H1 (cell line): Measurements from ENCODE around the gene IL1A. TPM values are rescaled to one million over a fixed set of nuclear protein-coding genes. Genes with fewer than 3 reads are reported as not detected.

Source experiments
- CTCF ChIA-PET: fragments of 300-600 bp; sonication (Branson Sonifier 250); formaldehyde crosslinking; loops from one replicate; lab custom pipeline; 2021; ENCODE audit not compliant: partially characterized antibody; lab: Charles Lee
- POLR2A ChIA-PET: fragments of 300-600 bp; sonication (Branson Sonifier 250); formaldehyde crosslinking; loops from one replicate; lab custom pipeline; 2021; ENCODE audit warnings: inconsistent platforms; ENCODE audit not compliant: partially characterized antibody; lab: Charles Lee
- DNase-seq, 2 experiments: peaks; one replicate each; pipeline versions ENCODE4 v3.0.0 to v3.0.0-alpha.2; 2010 to 2022; ENCODE audit warnings: low spot score in 2 of 2, low read depth in 1 of 2, mixed read lengths in 1 of 2
- FAIRE-seq: peaks from 2 replicates; lab custom pipeline; 2011; peaks lifted over from hg19 to GRCh38; lab: Jason Lieb, UNC
- H2AFZ ChIP-seq: 2 replicates; pipeline ENCODE4 v1.8.1; 2012; ENCODE audit warnings: low read length, inconsistent platforms
- H2AK5ac ChIP-seq: 2 replicates; pipeline ENCODE4 v1.6.1; 2013; ENCODE audit warnings: low read depth, low read length
- H2BK120ac ChIP-seq: replicated peaks from 2 replicates; pipeline ENCODE3; 2013; ENCODE audit warnings: low read depth, low read length, inconsistent platforms
- H2BK12ac ChIP-seq: 2 replicates; pipeline ENCODE4 v1.6.1; 2013; ENCODE audit warnings: low read depth, low read length
- H2BK15ac ChIP-seq: 2 replicates; pipeline ENCODE4 v1.6.1; 2013; ENCODE audit warnings: low read length
- H2BK20ac ChIP-seq: 2 replicates; pipeline ENCODE4 v1.6.1; 2013; ENCODE audit warnings: low read length
- H2BK5ac ChIP-seq: 2 replicates; pipeline ENCODE4 v1.6.1; 2013; ENCODE audit warnings: low read depth, low read length
- H3K14ac ChIP-seq: 2 replicates; pipeline ENCODE4 v1.6.1; 2013; ENCODE audit warnings: inconsistent platforms; ENCODE audit not compliant: insufficient read length
- H3K18ac ChIP-seq: 2 replicates; pipeline ENCODE4 v1.6.1; 2013; ENCODE audit warnings: low read length; ENCODE audit errors: extremely low read depth
- H3K23ac ChIP-seq: 2 replicates; pipeline ENCODE4 v1.6.1; 2013; ENCODE audit warnings: inconsistent platforms; ENCODE audit not compliant: insufficient read length
- H3K23me2 ChIP-seq: 2 replicates; pipeline ENCODE4 v1.6.1; 2013; ENCODE audit warnings: low read depth, low read length
- H3K27ac ChIP-seq: 2 replicates; pipeline ENCODE4 v1.6.1; 2011; ENCODE audit warnings: low read depth, low read length, inconsistent platforms
- H3K27me3 ChIP-seq, 4 experiments: replicated peaks in 1 of 4; 1 replicate in 1 of 4; 2 replicates in 3 of 4; pipeline versions ENCODE4 v1.6.1 to v1.8.1; 2011 to 2013; ENCODE audit warnings: low read length in 3 of 4, mild to moderate bottlenecking in 3 of 4, inconsistent platforms in 2 of 4, mixed read lengths in 2 of 4, moderate library complexity in 1 of 4; ENCODE audit not compliant: control insufficient read depth in 3 of 4, insufficient read depth in 3 of 4; ENCODE audit errors: extremely low read depth in 1 of 4
- H3K36me3 ChIP-seq, 4 experiments: 2 replicates each; pipeline versions ENCODE4 v1.6.1 to v1.8.1; 2011 to 2013; ENCODE audit warnings: mild to moderate bottlenecking in 4 of 4, low read length in 3 of 4, moderate library complexity in 2 of 4, control low read depth in 1 of 4, inconsistent platforms in 1 of 4; ENCODE audit not compliant: insufficient read depth in 4 of 4, control insufficient read depth in 2 of 4
- H3K4ac ChIP-seq: replicated peaks from 2 replicates; pipeline ENCODE3; 2013; ENCODE audit warnings: low read length, low read depth, mixed read lengths, inconsistent platforms; ENCODE audit not compliant: insufficient read length
- H3K4me1 ChIP-seq, 4 experiments: replicated peaks in 1 of 4; 1 replicate in 1 of 4; 2 replicates in 3 of 4; pipeline versions ENCODE4 v1.6.1 to v1.8.1; 2011 to 2013; ENCODE audit warnings: low read length in 3 of 4, inconsistent platforms in 2 of 4, mixed read lengths in 1 of 4; ENCODE audit not compliant: insufficient read depth in 4 of 4, control insufficient read depth in 3 of 4
- H3K4me2 ChIP-seq, 2 experiments: 2 replicates each; pipeline versions ENCODE4 v1.6.1 to v1.8.1; 2011 to 2013; ENCODE audit warnings: low read depth in 2 of 2, low read length in 2 of 2, control low read depth in 1 of 2, inconsistent platforms in 1 of 2, mild to moderate bottlenecking in 1 of 2; ENCODE audit not compliant: insufficient read depth in 1 of 2
- H3K4me3 ChIP-seq, 4 experiments: fragments of 200-600, 300-600 bp in 1 of 4; sonication (generic), shearing (Covaris generic), sonication (Bioruptor Twin) in 1 of 4; 2 replicates each; pipeline versions ENCODE4 v1.5.1 to v1.8.1; 2011 to 2016; ENCODE audit warnings: low read length in 4 of 4, low read depth in 3 of 4, control low read depth in 2 of 4, inconsistent platforms in 2 of 4, mild to moderate bottlenecking in 2 of 4, mixed read lengths in 1 of 4, moderate library complexity in 1 of 4; ENCODE audit not compliant: insufficient read depth in 2 of 4; ENCODE audit errors: extremely low read depth in 1 of 4
- H3K56ac ChIP-seq: replicated peaks from 2 replicates; pipeline ENCODE3; 2013; ENCODE audit warnings: low read depth, mild to moderate bottlenecking, mixed read lengths, low read length, inconsistent platforms; ENCODE audit not compliant: insufficient read length
- H3K79me1 ChIP-seq: 2 replicates; pipeline ENCODE4 v1.6.1; 2013; ENCODE audit warnings: low read depth, low read length, control low read depth
- H3K79me2 ChIP-seq, 2 experiments: 2 replicates each; pipeline versions ENCODE4 v1.6.1 to v1.8.1; 2012 to 2013; ENCODE audit warnings: low read length in 2 of 2, mild to moderate bottlenecking in 2 of 2, inconsistent platforms in 1 of 2; ENCODE audit not compliant: insufficient read depth in 2 of 2, control insufficient read depth in 1 of 2
- H3K9ac ChIP-seq, 4 experiments: replicated peaks in 1 of 4; 1 replicate in 1 of 4; 2 replicates in 3 of 4; pipeline versions ENCODE4 v1.6.1 to v1.8.1; 2011 to 2013; ENCODE audit warnings: low read depth in 3 of 4, low read length in 3 of 4, control low read depth in 2 of 4, mild to moderate bottlenecking in 2 of 4, moderate library complexity in 2 of 4, inconsistent platforms in 1 of 4; ENCODE audit errors: extremely low read depth in 1 of 4
- H3K9me3 ChIP-seq, 2 experiments: 2 replicates each; pipeline versions ENCODE4 v1.6.1 to v1.8.1; 2012 to 2013; ENCODE audit warnings: mild to moderate bottlenecking in 2 of 2, moderate library complexity in 2 of 2, control low read depth in 1 of 2, inconsistent platforms in 1 of 2, low read depth in 1 of 2, low read length in 1 of 2, mixed read lengths in 1 of 2; ENCODE audit not compliant: insufficient read depth in 2 of 2
- H4K20me1 ChIP-seq, 2 experiments: replicated peaks in 1 of 2; 2 replicates each; pipeline versions ENCODE3 to v1.8.1; 2011 to 2013; ENCODE audit warnings: inconsistent platforms in 2 of 2, low read length in 2 of 2, mild to moderate bottlenecking in 1 of 2; ENCODE audit not compliant: insufficient read depth in 2 of 2, control insufficient read depth in 1 of 2
- H4K5ac ChIP-seq: 2 replicates; pipeline ENCODE4 v1.6.1; 2013; ENCODE audit warnings: low read length, low read depth, mixed read lengths, inconsistent platforms; ENCODE audit not compliant: insufficient read length
- H4K8ac ChIP-seq: 2 replicates; pipeline ENCODE4 v1.8.0; 2013; ENCODE audit warnings: mild to moderate bottlenecking, moderate library complexity, low read length, inconsistent platforms; ENCODE audit not compliant: insufficient read depth; ENCODE audit errors: extremely low read depth
- H4K91ac ChIP-seq: replicated peaks from 2 replicates; pipeline ENCODE3; 2013; ENCODE audit warnings: low read length, mixed read lengths, inconsistent platforms; ENCODE audit not compliant: insufficient read length
- ASH2L ChIP-seq: fragments of 200-600, 300-600 bp; sonication (generic); IDR thresholded peaks from one replicate; pipeline ENCODE4 v1.7.1; 2017; ENCODE audit warnings: low read length
- BRCA1 ChIP-seq: IDR thresholded peaks from 2 replicates; pipeline ENCODE4 v1.6.1; 2012; ENCODE audit warnings: low read depth, low read length, improper control_type of control experiment
- CHD1 ChIP-seq: IDR thresholded peaks from 2 replicates; pipeline ENCODE4 v1.6.1; 2012; ENCODE audit warnings: low read depth, low read length, improper control_type of control experiment
- CREB1 ChIP-seq: IDR thresholded peaks from 2 replicates; pipeline ENCODE4 v1.6.1; 2012; ENCODE audit warnings: inconsistent platforms
- EZH2 ChIP-seq: fragments of 200-600 bp; sonication (generic); IDR thresholded peaks from 2 replicates; pipeline ENCODE4 v1.7.1; 2012; ENCODE audit warnings: low read depth, mild to moderate bottlenecking, moderate library complexity, low read length, inconsistent platforms; ENCODE audit not compliant: severe bottlenecking
- KDM4A ChIP-seq: IDR thresholded peaks from one replicate; pipeline ENCODE4 v1.7.1; 2012; ENCODE audit warnings: low read depth, mild to moderate bottlenecking, moderate library complexity, low read length, inconsistent platforms; ENCODE audit not compliant: severe bottlenecking
- NANOG ChIP-seq: IDR thresholded peaks from 2 replicates; pipeline ENCODE4 v1.6.1; 2011; ENCODE audit warnings: low read length, low read depth, mild to moderate bottlenecking, inconsistent platforms; ENCODE audit not compliant: insufficient read depth, poor library complexity, severe bottlenecking
- POLR2A ChIP-seq, 2 experiments: IDR thresholded peaks; 1 replicate in 1 of 2; 2 replicates in 1 of 2; pipeline ENCODE4 v1.6.1; 2011; ENCODE audit warnings: low read depth in 2 of 2, low read length in 2 of 2, mild to moderate bottlenecking in 2 of 2; ENCODE audit errors: control extremely low read depth in 1 of 2
- RBBP5 ChIP-seq: IDR thresholded peaks from 2 replicates; pipeline ENCODE4 v1.7.1; 2012; ENCODE audit warnings: low read depth, mild to moderate bottlenecking, inconsistent platforms, low read length, moderate library complexity, borderline replicate concordance
- SAP30 ChIP-seq: fragments of 300-600 bp; sonication (generic); IDR thresholded peaks from 2 replicates; pipeline ENCODE4 v1.7.1; 2012; ENCODE audit warnings: low read length, moderate library complexity, mild to moderate bottlenecking, inconsistent platforms; ENCODE audit not compliant: insufficient read depth, insufficient replicate concordance
- SP2 ChIP-seq: IDR thresholded peaks from 2 replicates; pipeline ENCODE4 v1.6.1; 2012; ENCODE audit warnings: mild to moderate bottlenecking, low read length, inconsistent platforms
- SRF ChIP-seq: IDR thresholded peaks from 2 replicates; pipeline ENCODE4 v1.6.1; 2011; ENCODE audit warnings: mild to moderate bottlenecking, low read depth, low read length, moderate library complexity
- ZNF274 ChIP-seq: IDR thresholded peaks from 2 replicates; pipeline ENCODE4 v1.7.0; 2012; ENCODE audit warnings: low read length, borderline replicate concordance; ENCODE audit errors: extremely low read depth
- whole genome bisulfite sequencing, 2 experiments: shearing (Covaris generic) in 1 of 2; methylation state at CpG; one replicate each; pipeline versions ENCODE4 v1.1.6 to v1.1.7; 2013 to 2015; ENCODE audit warnings: low lambda C conversion rate in 2 of 2, mixed read lengths in 2 of 2, inconsistent platforms in 1 of 2, low coverage in 1 of 2, missing lambda C conversion rate in 1 of 2; ENCODE audit not compliant: insufficient replicate concordance in 2 of 2, insufficient coverage in 1 of 2, insufficient read length in 1 of 2; ENCODE audit errors: extremely low coverage in 1 of 2, missing lambda C conversion rate in 1 of 2; 5-methylcytosine and 5-hydroxymethylcytosine counted together
- polyA plus RNA-seq, 7 experiments: library from polyadenylated mRNA; depleted of rRNA in 3 of 7; stranded (reverse) in 5 of 7; unstranded in 2 of 7; fragments of >200 nt in 5 of 7; fragments of 200-250 nt in 2 of 7; gene quantifications; 1 replicate in 5 of 7; 2 replicates in 1 of 7; 4 replicates in 1 of 7; pipeline versions ENCODE4 v1.2.1 to v1.2.3, GENCODE V29; 2011 to 2013; ENCODE audit warnings: missing spikeins in 2 of 7, mixed read lengths in 2 of 7
- total RNA-seq: library from RNA; stranded (reverse); fragmentation: NEBNext Ultra II Directional; extraction: Animal tissue kit (Norgen Biotek cat#: 25700); gene quantifications from 2 replicates; pipeline ENCODE4 v1.2.1, GENCODE V29; 2021
- TF ChIP-seq, protein P1 (sequence below): IDR thresholded peaks from 2 replicates; pipeline ENCODE4 v1.6.1; 2011; ENCODE audit warnings: low read length, improper control_type of control experiment

The IL1A gene
- total and polyA plus RNA-seq, 2 of the 8 experiments (the other 6 are each of a cell fraction or from before 2014, with no cell fraction given), result 0.32 to 0.74 TPM

DNA sequence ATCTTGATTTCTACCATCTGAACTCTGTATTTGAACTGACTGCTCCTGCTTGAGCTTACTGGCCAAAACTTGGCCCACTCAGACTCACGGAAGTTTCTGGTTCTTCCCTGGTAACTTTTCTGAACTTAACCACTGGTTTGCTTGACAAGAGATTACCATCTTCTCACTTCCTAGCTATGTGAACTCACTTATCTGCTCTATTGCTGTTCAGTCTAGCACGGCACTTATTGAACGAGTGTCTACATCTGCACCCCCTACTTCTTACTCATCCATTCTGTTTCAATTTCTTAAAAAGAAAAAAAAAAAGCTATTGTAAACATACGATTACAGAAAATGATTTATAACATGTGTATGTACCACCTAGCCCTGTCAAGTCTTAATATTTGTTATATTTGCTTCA, 28.8 kb downstream of the IL1A start:
- H3K23me2 ChIP-seq, result 0 out of 2 replicates have a peak, but pooled peaks cover 1% of the 10 kb centered on the region
- no peak overlapping the region for H3K4me2 ChIP-seq
- no peak overlapping the region for H3K4me3 ChIP-seq
- H3K9ac ChIP-seq, result no peak overlapping the region
- H4K20me1 ChIP-seq, result peaks cover 1 to 2% of the 10 kb centered on the region in 2 experiments
- no peak overlapping the region for H2BK5ac ChIP-seq
- H3K79me2 ChIP-seq, result no peaks in the 10 kb centered on the region
- CTCF ChIA-PET, result interaction anchor here (0.6 to 9.8 kb wide), 6 partner anchors 14 to 204 kb away, joined by 3 to 178 read pairs (median 4); no protein-coding TSS in a partner anchor
- no peak overlapping the region for H2BK15ac ChIP-seq
- no peaks in the 10 kb centered on the region for H3K9me3 ChIP-seq
- no peak overlapping the region for H3K14ac ChIP-seq
- WGBS, 2 experiments, result 91% methylated on average over 4 of the region's 4 CpGs; no CpG with 5 or more reads in 1 of the 2 experiments
- no peak for FAIRE-seq
- no peak overlapping the region for H4K91ac ChIP-seq
- H2AK5ac ChIP-seq, result no peak overlapping the region
- POLR2A ChIA-PET, result no interaction called here
- no peak overlapping the region for H3K4ac ChIP-seq
- no peak overlapping the region for H3K56ac ChIP-seq
- H3K36me3 ChIP-seq, result peaks cover 4 to 66% (median 35%) of the 10 kb centered on the region in 4 experiments; a peak in 7 of 8 replicates
- no peak overlapping the region for H3K23ac ChIP-seq
- H2BK120ac ChIP-seq, result no peak overlapping the region
- no peak overlapping the region for H2AFZ ChIP-seq
- H3K4me1 ChIP-seq, result no peaks in the 10 kb centered on the region
- H2BK12ac ChIP-seq, result no peak overlapping the region
- DNase-seq, result no peak
- no peak overlapping the region for H4K5ac ChIP-seq
- no peak overlapping the region for H4K8ac ChIP-seq
- H3K79me1 ChIP-seq, result peaks cover 2% of the 10 kb centered on the region; the same call in 1 of the 2 replicates
- no peak overlapping the region for H3K27ac ChIP-seq
- no peak overlapping the region for H3K18ac ChIP-seq
- H3K27me3 ChIP-seq, result no peaks in the 10 kb centered on the region
- no peak overlapping the region for H2BK20ac ChIP-seq
- TF ChIP-seq SP2 (no peak), POLR2A (IDR thresholded peaks at IDR 0.05; ENCODE audit: control extremely low read depth in 1 of 2, low read depth in 2 of 2, low read length in 2 of 2) (no peak), RBBP5 (no peak), NANOG (no peak), BRCA1 (no peak), KDM4A (no peak), SAP30 (no peak), ZNF274 (no peak), CREB1 (no peak), CHD1 (no peak), EZH2 (no peak), SRF (no peak), ASH2L (no peak)
- TF ChIP-seq, protein P1, sequence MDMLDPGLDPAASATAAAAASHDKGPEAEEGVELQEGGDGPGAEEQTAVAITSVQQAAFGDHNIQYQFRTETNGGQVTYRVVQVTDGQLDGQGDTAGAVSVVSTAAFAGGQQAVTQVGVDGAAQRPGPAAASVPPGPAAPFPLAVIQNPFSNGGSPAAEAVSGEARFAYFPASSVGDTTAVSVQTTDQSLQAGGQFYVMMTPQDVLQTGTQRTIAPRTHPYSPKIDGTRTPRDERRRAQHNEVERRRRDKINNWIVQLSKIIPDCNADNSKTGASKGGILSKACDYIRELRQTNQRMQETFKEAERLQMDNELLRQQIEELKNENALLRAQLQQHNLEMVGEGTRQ, result no peak
